GM04503 (cell line): ENCODE data around the gene ZFHX2.

Source experiments
- DNase-seq: peaks from one replicate; pipeline ENCODE4 v3.0.0-alpha.2; 2012; ENCODE audit warnings: low read depth

ZFHX2 gene

DNA sequence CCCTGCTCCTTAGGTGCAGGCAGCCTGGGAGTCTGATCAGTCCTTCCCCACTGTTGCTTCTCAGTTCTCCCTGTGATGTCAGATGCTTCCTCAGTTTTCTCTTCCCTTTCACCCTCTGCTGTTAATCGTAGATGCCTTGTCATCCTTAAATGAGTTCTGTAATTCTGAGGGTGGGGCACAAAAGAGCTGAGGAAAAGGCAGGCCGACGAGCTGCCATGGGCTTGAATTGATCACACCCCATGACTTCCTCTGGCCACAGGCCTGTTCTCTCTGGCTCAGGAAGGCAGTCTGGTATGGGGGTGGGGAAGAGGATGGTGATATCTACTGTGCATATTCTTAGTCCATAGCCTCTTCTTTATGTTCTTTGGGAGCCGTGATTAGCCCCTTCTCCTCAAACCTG lies 21.3 kb upstream of the ZFHX2 start:
- no peak for DNase-seq

DNA sequence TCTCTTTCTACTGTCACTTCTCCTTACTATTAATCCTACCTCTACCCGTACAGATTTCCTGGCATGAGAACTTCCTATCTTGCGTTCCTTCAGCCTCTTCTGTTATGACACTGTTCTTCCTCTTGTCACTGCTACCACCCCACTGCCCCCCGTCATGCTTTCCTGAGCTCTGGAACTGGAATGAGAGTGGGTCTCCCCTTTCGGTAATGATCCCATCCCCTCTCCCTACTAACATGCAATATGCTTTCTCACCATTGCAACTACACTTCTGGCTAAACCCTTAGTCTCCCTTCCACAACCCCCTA lies 20.9 kb upstream of the ZFHX2 start:
- DNase-seq: no peak

DNA sequence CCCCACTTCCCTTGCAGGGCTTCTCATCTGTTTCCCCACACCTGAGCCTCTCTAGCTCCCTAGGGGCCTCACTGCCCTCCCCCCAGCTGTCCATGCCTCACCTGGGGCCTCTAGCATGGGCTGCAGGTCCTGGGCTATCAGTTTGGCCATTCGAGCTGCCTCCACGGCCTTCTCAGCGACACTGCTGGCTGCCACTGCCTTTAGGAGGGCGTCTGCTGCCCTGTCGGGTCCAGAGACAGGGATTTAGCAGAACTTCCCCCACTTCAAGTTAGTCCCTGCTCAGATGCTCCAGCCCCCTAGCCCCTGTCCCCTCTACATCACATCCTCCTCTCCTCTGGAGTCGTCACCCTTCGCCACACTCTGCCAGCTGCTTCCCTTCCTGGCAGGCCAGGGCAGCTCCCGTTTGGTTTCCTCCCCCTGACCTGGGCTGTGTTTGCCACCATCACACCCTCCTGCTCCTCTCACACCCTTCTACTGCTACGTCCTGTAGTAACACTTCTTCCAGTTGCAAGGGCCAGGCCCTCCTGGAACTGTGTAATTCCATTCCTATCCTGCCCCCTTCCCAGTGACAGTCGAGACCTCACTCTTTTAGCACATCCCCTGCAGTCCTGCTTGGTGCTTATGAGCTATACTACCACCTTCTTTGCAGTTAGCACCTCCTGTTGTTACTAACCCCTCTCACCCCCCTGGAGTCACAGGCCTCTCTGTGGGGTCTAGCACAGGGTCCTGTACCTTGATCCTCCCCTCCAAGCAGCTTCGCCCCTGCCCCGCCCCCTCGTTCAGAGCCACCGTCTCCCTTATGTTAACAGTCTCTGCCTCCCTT lies 20.3 kb upstream of the ZFHX2 start:
- DNase-seq: no peak

DNA sequence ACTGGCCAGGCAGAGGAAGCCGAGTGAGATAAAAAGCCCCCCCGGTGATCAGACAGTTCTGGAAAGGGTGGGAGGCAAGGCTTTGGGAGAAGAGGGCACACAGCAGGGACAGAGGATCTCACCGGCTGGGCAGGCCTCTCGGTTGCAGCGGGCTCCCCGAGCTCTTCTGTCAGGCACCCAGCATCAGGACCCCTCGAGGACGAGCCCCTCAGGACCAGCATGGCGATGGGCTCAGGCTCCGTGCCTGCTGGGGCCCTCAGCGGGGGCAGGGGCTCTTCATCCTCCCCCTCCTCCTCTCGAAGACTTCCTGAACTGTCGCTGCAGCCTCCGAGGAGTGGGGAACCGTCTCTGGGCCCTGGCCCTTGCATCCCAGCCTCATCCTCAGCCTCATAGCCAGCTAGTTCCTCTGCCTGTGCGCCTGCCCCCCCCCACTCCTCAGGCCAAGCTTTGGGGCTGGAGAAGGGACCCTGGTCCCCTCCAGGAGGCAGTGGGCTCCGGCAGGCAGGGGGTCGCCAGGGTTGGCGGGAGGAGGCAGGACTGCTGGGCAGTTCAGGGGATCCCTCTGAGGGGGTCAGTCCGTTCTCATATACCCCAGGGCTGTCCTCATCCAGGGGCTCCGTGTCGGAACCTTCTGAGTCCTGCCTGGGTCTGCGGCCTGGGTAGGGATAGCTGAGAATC lies 19.4 kb upstream of the ZFHX2 start:
- DNase-seq: no peak

DNA sequence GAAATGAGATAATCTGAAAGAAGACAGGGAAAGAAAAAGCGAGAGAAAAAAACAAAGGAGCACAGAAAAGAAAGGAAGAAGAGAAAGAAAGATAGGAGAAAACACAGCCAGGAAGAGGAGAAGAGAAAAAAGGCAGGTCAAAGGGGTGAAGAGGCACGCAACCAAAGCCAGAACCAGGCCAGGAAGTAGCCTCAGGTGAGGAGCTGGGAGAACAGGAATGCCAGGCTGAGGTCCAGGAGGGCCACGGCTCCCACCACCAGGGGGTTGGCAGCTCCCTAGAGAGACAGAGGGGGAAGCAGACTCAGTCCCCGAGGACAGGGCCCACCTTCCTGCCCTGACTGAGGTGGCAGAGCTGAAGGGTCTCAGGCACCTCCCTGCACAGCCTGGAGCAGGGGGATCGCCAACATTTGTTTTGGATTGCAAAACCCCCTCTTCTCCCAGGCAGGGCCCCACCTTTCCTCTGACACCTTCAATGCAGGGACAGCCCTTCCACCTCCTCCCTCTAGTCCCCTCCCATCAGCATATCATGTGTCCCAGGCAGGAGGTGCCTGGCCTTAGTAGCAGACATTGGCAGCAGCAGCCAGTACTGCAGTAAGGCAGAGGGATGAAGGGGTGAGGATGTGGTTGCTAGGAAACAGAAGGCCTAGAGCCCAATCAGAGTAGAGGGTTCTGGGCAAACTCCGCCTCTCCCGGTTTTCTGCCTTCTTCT lies 18.0 kb upstream of the ZFHX2 start:
- DNase-seq: no peak

DNA sequence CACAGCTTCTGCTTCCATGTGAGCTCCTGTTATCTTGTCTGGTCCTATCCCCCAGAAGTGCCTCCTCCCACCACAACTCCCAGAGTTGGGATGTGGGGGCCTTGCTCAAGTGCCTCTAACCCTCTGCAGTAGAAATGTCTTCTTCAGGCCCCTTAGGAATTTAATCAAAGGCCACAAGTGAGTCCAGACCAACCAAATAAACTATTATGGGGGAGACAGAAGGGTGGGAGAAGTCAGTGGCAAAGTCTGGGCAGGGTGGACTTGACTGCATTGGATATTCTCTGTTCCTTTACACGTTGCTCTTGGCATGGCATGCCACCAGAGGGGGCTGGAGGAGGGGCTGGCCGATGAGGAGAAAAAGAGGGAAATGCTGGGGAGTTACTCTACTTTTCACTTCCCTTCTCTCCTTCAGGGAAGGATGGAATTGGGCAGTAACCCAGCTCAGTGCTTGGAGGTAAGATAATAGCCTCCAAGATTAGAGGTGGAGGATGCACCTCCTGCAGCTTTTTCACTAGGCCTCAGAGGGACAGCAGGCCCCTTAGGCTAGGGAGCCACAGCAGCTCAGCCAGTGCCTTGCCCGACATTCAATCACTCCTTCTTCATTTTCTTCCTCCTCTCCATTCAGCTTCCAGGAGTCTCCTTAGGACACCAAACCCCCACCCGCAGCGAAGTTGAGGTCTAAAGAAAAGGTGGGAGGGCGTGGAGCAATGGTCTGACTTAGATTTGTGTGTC lies 17.2 kb upstream of the ZFHX2 start:
- no peak for DNase-seq

DNA sequence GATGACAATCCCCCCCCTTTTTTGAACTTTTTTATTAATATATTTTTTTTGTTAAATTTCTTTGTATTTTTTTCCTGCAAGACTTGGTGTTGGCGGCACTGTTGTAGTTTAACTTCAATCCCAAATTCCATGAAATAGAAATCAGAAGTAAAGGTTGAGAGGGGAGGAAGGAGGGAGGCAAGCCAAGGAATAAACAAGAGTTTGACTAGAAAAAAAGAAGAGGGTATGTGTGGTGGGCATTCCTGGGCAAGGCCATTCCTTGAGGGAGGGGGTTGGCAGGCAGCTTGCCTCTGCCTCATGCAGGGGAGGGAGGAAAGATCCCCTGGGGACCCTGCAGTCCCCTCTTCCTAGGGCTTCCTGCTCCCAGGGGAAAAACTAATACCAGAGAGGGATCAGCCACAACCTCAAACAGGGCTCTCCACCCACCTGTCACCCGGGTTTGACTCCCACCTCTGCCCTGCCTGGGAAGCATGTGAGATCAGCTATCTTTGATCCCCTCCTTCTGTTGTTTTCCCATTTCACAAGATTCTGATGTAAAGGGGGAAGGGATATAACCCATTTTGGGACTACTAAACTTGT lies 16.5 kb upstream of the ZFHX2 start:
- no peak for DNase-seq

DNA sequence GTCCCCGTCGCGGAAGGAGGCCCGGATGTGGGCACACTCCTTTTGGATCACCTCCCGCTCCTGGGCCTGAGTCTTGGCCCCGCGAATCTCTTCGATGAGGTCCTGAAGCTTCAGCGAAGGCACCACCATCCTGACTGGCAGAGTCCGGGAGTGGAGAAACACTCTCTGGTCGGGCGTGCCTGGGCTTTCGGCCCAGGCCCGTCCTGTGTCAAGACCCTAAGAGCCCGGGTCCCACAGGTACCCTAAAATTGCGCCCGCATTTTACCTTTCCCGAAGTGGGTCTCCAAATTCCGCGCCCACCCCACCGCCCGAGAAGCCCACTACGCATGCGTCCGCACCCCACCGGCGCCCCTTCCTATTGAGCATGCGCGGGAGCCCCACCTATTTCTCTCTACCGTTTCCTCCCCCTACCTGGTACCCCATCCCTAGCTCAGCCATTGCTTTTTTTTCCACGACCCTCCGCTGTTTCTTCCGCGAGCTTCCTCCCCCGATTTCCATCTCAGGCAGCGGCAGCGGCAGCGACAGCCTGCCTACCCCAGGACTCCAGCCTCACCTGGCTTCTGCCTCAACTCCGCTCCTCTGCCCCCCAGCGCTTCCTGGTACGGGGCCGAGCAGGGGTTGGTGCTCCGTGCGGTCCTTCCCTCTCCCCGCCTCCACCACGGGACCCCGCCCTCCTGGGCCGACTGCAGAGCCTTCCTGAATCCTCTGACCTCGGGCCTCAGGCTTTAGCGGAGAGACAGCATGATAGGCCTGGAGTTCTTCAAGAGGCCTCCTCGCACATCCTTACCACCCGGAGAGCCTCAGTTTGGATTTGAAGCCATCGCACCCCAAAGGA lies 15.8 kb upstream of the ZFHX2 start, which contains the start of gene AP1G2:
TSS of gene AP1G2 (minus strand) at position 606 of the 835 bp plus-strand sequence. CDS start at position 129, 477 bp downstream.
- no peak for DNase-seq

DNA sequence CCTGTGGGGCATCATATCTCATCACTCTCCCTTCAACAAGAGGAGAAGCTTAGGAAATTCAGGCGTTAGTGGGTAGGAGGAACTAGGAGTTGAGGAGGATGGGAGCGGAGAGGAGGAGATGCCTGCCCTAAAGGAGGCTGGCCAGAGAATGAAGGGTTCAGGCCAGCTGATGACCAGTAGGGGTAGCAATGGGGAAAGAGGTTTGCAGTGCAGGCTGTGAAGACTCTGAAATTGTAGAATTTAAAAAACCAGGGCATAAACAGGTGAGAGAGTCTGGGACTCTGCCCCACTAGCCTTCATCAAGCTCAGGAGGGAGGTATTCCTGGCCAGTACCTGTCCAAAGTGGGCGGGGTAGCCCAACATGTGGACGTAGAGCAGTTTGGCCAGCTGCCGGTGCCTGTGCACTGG lies 15.2 kb upstream of the ZFHX2 start:
- no peak for DNase-seq

DNA sequence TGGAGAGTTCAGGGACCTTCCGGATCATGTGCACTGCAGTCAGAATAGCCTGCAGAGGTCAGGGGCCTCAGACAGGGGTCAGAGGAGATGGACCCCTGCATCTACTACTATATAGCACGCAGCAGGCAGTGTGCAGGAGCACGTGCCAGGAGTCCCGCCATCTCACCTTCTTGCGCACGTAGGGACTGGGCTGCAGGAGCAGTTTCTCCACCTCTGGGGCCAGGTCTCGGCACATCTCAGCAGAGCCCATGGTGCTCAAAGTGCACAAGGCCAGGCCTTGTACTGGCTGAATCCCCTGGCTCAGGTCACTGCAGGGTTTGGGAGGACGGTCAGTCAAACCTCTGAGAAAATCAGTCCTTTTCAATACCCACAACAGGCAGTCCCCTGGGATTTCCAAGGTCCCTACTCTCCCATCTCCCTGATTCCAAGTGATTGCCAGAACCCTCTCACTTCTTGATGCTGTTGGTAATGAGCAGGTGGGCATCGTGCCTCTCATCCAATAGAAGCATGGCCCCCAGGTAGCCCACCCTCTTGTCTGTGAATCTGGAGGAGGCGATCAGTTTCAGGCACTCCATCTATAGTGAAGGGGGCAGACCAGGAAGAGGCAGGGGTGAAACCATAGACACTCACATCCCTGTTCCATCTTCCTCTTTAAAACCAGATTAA lies 14.7 kb upstream of the ZFHX2 start:
- no peak for DNase-seq

DNA sequence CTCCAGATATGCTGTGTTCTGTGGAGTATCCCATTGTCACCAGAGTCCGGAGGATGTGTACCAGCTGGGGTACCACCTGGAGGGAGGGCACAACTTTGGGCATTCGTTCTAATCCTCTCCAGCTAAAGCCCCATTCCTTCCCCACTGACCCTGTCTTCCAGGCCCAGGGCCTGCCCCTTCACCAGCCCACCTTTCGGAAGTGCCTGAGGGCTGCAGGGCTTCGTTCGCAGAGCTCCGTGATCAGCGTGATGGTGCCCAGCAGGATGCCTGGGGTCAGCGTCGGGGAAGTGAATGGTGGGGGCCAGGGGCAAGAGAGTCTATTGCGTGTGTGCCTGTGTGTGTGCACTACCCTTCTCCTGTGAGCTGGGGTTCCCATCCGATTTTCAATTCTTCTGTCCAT lies 14.1 kb upstream of the ZFHX2 start:
- no peak for DNase-seq

DNA sequence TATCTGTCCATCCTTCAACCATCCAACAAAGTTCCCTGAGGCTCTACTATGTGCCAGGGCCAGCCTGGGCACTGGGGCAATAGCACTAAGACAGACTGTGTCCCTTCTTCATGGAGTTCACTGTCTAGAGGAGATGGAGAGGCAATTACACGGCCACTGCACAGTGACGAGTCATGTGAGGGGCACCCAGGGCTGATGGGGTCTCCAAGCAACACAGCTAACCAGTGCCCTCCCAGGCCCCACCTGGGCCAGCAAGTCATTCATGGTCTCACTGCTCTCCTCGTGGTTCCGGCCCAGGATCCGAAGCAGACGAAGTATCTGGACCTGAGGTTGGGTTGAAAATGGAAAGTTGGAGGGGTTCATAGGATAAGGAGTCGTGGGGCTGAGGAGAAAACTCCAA lies 13.3 kb upstream of the ZFHX2 start:
- no peak for DNase-seq

DNA sequence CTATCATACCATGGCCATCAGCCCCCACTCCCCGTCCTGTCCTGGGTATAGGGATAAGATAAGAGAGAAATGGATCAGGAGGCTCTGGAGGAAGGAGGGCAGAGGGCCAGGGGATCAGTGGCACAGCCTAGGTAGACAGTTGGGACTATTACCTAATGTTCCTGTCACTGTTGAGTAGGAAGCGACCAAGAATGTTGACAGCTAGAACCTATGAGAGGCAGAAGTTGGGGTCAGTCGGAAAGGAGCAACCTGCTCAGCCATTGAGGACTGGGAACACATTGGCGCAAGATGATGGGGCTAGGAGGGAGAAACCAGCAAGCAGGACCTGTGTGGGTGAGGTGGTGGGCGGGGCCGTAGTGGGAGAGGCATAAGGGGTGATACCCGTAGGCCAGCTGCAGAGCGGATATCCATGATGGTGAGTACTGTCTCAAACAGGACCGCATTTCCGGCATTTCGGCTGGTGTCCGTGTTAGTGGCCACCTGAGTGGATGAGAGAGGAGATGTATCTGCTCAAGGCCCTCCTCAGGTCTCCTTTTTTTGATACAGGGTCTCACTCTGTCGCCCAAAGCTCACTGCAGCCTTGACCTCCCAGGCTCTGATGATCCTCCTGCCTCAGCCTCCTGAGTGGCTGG lies 12.7 kb upstream of the ZFHX2 start:
- DNase-seq: no peak

DNA sequence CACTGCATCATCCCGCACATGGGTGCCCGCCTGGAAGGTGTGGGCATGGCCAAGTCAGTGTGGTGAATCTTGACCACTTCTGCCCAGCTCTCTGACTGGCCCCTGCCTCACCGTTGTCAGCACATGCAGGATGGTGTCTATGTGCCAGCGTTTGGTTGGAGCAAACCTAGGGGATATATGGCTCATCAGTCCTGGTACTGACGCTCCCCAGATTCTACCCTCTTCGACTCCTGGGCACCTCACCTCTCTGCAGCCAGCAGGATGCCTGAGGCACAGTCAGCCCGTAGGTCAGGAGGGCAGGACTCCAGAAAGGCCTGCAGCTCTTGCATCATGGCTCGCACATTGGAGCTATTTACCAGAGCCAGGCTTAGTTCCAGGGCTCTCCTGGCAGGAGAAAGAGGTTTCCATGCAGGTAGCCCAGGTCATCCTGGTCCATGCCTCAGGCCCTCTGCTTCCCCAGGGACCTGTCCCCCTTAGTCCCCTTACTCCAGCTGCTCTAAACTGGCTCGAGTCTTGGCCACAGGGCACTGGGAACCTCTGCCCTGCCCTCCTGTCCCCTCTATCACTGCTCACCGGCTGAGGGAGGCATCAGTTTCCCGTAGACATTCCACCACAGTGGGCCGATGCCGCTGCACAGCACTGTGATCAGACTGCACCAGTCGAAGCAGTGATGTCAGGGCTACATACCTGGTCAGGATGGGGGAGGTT lies 12.1 kb upstream of the ZFHX2 start:
- no peak for DNase-seq

DNA sequence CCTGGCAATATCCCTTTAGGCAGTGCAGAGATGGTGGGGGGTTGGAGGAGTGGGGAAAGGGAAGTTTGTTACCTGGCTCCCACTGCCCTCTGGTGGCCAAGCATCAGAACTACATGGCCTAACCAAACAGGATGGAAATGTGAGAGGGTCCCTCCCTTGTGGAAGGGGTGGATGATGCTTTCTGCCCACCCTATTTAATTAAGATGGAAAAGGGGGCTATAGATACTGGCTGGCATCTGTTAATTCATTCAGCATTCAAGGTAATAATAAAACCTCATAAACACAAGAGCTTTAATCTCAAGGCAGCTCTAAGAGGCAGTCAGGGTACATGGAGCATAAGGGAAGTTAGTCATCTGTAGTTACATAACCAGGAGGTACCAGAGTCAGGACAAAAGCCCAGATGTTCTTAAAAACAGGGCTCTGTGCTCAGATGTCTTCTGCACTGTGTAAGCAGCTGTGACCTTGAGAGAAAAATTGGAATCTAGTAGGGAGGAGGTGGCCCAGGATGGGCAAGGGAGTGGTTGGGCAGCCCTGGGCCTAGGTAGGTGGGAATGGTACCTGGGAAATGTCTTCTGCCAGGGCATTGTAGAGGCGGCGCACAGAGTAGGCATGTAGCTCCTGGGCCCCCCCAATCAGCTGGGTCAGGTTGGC lies 11.4 kb upstream of the ZFHX2 start:
- no peak for DNase-seq

DNA sequence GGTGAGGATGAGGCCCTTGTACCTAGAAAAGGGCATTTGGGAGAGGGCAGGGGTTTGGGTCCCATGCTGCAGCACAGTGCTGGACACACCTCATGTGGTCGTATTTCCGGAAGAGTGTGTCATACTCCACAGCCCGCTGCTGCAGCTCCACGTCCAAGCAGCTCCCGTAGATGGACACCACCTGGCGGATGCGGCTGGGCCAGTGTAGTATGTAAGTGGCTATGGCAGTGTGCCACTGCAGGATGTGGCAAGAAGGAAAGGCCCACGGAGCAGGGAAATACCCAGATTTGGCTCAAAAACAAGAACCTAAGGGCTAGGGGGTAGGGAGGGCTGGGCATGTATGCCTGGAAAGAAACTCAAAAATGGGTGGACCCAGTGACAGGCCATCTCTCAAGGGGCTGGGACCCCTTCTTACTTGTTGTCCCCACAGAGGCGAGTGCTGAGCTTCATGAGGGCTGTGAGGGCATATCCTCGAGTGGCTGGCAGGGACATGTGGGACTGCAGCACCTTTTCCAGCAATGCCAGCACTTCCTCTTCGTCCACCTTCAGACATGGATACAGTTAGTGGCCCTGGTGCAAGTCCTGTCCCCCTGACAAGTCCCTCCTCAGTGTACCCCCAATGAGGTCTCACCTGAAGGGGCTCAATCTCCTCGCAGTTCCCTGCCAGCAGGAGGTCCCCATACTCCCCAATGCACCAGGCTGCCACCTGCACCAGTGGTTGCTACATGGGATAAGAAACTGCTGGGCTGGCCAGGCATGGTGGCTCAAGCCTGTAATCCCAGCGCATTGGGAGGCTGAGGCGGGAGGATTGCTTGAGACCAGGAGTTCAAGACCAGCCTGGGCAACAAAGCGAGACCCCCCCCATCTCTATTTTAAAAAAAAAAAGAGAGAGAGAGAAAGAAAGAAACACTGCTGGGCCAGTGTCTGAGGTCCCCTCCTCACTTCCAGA lies 10.6 kb upstream of the ZFHX2 start:
- no peak for DNase-seq

DNA sequence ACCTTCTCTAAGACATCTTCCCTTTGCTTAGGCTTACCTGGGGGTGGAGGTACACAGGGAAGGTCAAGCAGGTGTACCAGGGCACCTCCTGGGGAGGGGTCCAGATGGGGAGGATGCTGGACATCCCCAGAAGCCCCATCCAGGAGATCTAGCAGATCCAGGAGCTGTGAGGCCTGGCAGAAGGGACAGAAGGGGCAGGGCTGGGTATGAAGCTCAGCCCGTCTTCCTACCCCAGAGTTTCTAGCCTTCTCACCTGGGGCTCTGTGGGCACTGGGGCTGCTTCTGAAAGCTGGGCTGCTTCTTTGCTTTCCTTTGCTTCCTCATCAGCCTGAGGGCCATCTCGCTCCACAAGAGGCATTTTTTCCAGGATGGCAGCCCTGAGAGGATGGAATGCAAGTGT lies 9.7 kb upstream of the ZFHX2 start:
- DNase-seq: no peak
